ENCODE data around the gene TP53I3.
"Not testable (repeated sequence)": the region's sequence is repeated elsewhere in the genome, so short reads cannot be mapped to it uniquely, and the experiment has no call there.

Gene TP53I3, protein sequence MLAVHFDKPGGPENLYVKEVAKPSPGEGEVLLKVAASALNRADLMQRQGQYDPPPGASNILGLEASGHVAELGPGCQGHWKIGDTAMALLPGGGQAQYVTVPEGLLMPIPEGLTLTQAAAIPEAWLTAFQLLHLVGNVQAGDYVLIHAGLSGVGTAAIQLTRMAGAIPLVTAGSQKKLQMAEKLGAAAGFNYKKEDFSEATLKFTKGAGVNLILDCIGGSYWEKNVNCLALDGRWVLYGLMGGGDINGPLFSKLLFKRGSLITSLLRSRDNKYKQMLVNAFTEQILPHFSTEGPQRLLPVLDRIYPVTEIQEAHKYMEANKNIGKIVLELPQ

DNA sequence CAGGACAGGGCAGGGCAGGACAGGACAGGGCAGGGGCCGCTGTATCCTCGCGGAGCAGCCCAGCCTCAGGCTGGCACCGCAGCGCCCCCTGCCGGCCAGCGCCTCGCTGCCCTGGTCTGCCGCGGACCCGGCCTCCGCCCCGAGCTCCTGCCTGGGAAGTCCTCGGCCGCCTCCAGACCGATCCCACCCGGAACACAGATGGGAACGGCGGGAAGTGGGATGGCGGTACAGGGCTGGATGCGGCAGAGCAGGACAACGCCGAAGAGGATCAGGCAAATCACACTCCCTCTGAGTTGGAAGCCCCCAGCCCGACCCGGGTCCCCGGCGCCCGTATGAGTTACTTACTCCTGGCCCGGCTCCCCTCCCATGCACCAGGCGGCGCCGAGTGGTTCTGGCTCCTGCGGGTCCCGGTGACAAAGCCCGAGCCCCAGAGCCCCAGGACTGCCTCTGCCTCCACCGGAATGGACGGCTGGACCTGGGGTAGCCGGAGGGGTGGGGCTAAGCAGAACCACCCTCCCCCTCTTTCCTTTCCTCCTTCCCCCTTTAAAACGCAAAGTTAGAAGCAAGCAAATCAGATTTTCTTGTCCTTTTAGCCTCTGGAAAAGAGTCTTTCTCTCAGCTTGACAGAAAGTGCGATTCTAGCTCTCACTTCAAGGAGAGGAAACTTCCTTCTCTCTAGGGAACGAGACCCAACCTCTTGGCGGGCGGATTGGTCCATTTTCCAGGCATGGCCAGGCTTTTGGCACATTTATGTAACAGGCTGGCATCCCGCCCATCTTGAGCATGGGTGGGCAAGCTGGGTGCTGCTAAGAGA, at the start of gene TP53I3:
Gene TP53I3 (minus strand): TSS at position 449 of the 814 bp plus-strand sequence. CDS start 508 bp downstream, outside the sequence.
- peak; percentile 66 for DNase-seq

DNA sequence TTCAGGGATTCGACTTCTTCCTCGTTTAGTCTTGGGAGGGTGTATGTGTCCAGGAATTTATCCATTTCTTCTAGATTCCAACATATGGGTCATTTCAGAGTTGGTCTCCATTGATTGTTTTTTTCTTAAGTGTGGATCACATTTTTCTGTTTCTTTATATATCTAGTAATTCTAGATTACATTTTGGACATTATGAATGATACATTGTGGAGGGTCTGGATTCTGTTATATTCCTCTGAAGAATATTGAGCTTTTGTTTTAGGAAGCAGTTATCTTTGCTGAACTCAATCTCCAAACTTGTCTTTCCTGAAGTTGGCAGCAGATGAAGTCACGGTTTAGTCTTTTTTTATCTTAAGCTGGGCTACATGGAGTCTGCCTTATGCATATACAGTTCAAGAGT, 47.9 kb upstream of the TP53I3 start:
- no peak for DNase-seq

DNA sequence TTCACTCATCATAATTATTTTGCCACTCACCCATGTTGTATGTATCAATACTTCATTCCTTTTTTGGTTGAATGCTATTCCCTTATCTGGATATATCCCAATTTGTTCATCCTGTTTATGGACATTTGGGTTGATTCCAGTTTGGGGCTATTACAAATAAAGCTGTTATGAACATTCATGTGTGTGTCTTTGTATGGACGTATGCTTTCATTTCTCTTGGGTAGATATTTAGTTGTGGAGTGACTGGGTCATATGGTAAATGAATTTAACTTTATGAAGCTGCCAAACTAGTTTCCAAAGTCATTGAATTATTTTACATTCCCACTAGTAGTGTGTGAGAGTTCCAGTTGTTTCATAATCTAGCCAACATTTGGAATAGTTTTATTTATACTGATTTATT, 41.3 kb upstream of the TP53I3 start:
- DNase-seq, result no peak

DNA sequence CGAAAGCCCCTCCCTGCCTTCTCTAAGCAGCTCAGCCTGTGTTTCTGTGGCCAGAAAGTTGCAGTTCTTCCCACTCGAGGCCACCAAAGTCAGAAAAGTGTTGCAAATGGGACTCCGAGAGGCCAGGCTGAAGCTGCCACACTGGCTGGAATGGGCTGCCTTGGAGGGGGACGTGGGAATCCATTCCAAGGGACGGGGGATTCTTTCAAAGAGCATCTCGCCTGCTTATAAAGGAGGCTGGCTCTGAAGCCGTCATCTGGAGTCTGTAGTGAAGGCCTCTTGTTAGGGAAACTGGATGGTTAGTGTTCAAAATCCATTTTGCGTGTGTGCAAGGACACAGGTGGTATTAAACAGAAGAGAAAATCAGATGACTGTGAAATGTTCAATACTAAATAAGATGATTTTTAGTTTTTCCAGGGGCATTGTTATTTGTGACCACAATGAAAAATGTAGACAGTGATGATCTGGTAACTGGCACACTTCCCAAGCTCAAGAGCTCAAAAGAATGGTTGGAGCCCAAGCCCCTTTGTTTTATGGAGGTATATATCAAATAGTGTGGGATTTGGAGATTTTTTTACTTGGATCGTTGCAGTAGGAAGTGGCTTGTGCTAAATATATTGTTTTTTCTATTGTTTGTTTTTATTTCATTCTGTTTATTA, 39.4 kb upstream of the TP53I3 start:
- peak; percentile 30 for DNase-seq

DNA sequence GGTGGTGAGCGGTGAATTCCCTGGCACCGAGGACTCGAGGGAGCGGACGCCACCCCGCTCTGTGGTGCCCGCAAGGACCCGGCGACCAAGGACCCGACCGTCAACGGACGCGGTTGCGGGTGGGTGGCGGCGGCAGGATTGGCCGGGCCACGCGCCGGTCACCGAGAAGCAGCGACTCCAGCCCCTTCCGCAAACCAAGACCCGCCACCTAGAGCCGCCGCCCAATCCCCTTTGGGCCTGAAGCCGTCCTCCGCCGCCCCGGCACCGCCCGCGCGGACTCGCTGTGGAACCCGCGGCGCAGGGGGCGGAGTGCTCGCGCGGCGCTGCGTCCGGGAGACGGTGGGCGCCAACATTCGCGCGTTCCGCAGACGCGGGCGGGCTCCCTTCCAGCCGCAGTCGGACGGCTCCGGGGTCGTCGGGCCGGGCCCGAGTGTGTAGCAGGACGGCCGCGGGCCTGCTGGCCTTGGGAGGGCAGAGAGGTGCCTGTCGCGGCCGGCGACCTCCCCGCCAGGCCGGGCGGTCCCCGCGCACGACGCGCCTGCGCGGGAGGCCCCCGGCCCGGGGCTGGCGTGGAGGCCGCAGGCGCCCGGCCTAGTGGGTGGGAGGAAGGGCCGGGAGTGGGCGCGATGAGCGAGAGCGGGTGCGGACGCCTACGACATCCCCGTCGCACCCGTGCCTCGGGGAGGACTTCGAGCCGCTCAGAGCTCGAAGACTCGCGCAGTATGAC, 38.7 kb upstream of the TP53I3 start, which contains the start of the genes FAM228B and PFN4:
Gene FAM228B (plus strand): TSS at position 275 of the 727 bp plus-strand sequence. CDS start 893 bp downstream, outside the sequence.
Gene PFN4 (minus strand): TSS at position 140 of the 727 bp plus-strand sequence. CDS start 799 bp downstream, outside the sequence.
- DNase-seq, result peak; percentile 81

DNA sequence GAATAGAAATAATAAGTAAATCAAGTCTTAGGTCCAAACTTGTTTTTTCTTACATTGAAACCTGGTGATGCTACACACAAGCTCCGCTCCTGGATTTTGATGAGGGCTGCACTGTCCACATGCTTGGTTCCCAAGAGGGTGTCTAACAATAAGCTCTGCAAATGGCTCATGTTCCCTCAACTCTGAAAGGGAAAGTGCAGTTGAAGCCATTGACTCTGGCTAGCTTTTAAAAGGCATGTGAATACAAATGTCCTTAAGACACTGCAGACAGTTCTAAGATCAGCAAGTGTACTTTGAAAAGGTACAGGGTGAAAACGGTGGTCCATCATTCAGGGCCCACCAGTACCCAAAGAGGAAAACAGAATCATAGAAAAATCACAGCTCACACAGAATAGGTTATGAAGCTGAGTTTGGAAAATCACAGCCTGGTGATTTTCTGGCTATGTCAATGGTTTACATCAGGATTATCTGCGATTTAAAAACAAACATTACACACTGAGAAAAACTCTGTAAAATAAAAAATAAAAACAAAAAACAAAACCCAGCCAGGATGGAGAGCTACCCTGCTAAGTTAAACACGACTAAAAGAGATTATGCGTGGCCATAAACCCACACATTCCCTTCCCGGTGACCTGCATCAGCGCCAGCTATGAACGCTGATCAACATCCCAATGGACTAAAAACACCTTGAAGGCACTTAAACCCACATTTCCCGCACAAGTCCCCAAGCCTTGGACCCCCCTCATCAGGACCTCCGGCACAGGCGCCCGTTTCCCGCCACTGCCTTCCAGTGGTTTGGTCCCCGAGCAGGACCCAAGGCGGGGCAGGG, 37.9 kb upstream of the TP53I3 start:
- DNase-seq, result peak; percentile 40

DNA sequence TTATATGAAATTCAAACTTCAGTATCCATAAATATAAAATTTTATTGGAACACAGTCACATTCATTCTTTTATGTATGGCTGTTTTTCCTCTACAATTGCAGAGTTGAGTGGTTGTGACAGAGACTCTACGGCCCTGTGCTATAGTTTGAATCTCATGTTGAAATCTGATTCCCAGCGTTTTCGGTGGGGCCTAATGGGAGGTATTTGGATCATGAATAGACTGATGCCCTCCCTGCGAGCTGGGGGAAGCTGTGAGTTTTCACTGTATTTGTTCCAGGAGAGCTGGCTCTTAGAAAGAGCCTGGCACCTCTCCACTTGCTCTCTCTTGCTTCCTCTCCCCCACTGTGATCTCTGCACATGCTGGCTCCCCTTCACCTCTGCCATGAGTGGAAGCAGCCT, 36.8 kb upstream of the TP53I3 start:
- no peak for DNase-seq

DNA sequence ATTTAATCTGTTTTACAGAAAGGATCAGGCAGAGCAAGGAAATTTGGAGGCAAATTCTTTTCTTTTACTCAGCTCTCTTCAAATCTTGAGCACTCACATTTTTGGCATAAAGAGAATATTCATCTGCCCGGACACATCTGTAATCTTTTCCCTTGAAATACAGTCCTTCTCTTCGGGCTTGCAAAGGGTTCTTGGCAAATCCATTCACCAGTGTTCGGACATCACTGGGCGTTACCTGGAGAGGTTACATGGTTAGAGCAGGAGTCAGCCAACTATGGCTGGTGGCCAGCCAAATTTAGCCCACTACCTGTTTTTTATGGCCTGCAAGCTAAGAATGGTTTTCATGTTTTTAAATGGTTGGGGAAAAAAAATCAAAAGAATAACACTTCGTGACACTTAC, 36.4 kb upstream of the TP53I3 start:
- no peak for DNase-seq

DNA sequence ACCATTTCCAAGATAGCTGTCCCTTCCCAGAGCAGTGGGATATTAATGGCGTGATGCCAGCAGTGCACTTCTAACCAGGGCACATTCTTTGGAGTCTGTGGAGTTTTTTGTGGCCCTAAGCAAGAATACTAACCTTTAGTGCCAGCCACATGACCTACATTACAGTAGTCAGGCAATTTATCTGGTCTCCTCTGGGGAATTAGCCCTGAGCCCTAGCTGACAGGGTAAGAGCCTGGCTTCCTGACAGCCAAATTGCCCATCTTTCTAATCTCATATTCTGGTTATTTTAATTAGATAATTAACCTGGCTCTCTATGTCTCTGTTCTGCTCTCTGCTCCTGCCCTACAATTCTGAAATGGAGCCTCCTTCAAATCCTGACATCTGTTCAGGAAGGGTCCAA, 33.3 kb upstream of the TP53I3 start:
- peak; percentile 46 for DNase-seq

DNA sequence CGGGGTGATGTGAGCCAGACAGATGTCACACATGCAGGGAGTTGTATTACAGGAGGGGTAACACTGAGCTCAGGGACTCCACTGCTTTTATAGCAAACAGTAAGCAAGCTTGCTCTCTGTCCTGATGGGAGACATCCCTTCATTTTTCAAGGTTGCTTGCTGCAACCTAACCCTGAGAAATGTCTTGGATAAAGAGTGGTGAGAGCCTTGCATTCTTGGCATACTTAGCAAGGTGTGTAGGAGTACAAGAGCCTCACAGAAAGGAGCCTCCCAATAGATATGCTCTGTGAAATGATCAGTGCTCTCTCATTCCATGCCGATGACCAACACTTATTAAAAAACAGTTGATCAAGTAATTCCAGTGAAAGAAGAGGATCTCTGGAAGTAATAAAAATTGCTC, 30.4 kb upstream of the TP53I3 start:
- no peak for DNase-seq

DNA sequence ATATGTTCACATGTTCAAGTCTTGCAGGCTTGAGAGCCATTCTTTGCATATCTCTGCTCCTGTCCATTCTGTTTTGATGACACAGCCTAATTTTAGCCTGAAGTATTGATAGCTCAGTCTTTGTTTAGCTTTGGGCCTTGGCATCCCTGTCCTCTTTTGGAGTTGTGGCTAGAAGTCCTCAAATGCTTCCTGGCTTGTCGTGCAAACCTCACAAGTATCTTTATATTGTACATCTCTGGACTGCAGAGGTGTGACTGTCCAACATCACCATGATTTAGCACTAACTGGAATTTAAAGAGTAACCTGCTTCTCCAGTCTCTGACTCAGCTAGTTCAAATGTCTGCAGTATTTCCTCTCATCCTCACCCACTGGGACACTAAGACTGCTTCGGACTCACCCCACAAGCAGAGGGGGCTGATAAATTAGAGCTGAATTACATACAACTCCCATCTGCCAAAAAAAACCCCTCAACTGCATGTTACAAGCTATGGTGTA, 26.8 kb upstream of the TP53I3 start:
- no peak for DNase-seq

DNA sequence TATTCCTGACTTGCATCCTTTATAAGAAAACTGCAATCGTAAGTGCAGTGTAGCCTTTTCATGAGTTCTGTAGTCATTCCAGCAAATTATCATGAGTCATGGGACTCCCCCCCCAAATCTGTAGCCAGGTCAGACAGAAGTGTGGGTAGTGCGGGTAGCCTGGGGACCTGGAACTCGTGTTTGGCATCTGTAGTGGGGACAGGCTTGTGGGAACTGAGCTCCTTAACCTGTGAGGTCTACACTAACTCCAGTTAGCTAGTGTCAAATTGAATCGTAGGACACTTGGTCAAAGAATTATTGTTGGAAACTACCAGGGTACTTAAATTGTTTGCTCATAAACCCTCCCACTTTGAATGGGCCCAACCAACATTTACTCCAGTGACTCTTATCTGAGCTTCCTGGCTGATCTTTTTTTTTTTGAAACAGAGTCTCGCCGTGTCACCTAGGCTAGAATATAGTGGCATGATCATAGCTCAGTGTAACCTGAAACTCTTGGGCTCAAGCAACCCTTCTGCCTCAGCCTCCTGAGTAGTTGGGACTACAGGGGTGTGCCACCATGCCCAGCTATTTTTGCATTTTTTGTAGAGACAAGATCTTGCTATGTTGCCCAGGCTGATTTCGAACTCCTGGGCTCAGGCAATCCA, 26.1 kb upstream of the TP53I3 start:
- no peak for DNase-seq

DNA sequence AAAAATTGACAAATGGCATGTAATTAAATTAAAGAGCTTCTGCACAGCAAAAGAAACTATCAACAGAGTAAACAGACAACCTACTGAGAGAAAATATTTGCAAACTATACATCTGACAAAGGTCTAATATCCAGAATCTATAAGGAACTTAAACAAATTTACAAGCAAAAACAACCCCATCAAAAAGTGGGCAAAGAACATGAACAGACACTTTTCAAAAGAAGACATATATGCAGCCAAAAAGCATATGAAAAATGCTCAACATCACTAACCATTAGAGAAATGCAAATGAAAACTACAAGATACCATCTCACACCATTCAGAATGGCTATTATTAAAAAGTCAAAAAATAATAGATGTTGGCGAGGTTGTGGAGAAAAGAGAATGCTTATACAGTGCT, 24.8 kb upstream of the TP53I3 start:
- DNase-seq, result not testable (repeated sequence)

DNA sequence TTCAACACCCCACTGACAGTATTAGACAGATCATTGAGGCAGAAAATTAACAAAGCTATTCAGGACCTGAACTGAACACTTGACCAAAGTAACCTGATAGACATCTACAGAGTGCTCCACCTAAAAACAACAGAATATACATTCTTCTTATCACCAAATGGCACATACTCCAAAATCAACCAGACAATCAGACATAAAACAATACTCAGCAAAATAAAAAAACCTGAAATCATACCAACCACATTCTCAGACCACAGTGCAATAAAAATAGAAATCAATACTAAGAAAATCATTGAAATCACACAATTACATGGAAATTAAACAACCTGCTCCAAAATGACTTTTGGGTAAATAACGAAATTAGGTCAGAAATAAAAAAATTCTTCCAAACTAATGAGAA, 22.7 kb upstream of the TP53I3 start:
- DNase-seq, result no peak

DNA sequence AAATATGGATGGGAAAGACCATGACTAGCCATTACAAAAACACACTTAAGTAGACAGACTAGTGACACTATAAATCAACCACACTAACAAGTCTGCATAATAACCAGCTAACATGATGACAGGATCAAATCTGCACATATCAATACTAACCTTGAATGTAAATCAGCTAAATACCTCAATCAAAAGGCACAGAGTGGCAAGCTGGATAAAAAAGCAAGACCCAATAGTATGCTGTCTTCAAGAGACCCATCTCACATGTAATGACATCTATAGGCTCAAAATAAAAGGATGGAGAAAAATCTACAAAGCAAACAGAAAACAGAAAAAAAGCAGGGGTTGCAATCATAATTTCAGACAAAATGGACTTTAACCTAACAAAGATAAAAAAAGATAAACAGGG, 22.2 kb upstream of the TP53I3 start:
- no peak for DNase-seq

DNA sequence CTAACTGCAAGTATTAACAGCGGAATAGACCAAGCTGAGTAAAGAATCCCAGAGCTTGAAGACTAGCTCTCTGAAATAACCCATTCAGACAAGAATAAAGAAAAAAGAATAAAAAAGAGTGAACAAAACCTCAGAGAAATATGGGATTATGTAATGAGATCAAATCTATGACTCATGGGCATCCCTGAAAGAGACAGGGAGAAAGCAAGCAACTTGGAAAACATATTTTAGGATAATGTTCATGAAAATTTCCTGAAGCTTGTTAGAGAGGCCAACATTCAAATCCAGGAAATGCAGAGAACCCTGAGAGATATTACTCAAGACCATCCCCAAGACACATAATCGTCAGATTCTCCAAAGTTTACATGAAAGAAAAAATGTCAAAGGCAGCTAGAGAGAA, 21.2 kb upstream of the TP53I3 start:
- DNase-seq, result no peak

DNA sequence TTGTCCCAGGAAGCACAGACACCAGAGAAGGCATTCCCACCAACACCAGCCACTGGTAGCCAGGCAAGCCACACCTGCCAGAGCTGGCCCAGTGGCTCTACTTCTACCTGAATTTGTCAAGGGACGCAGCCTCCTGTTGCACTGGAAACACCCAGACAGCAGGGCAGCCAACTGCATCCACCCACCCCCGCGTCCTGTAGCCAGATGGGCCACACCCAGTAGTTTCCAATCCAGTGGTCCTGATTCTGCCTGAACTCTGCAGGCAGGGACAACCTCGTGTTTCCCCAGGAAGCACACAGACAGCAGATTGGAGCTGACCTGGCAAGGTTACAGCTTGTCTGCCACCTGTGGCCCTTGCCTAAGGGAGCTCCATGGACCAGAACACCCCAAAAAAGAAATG, 20.3 kb upstream of the TP53I3 start:
- no peak for DNase-seq

DNA sequence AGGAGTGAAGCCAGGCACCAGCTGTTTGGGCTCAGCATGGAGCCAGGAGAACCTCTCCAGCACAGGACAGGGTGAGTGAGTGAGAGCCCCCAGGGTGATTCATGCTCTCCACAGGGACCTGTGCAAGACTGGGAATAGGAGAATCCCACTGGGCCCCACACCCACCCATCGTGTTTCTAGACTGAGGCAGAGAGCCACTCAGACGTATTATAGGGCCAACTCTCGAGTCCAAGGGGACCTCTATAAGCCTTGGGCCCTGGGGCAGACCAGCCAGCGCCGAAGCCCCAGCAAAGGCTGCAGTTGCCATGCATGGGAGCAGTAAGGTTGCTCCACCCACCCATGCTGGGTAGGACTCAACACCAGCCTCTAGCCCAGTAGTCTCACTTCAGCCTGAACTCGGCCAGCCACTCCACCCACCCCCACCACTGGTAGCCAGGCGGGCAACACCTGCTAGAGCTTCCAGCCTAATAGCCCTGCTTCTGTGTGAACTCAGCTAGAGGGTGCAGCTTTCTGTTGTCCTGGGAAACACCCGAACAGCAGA, 19.5 kb upstream of the TP53I3 start:
- no peak for DNase-seq

DNA sequence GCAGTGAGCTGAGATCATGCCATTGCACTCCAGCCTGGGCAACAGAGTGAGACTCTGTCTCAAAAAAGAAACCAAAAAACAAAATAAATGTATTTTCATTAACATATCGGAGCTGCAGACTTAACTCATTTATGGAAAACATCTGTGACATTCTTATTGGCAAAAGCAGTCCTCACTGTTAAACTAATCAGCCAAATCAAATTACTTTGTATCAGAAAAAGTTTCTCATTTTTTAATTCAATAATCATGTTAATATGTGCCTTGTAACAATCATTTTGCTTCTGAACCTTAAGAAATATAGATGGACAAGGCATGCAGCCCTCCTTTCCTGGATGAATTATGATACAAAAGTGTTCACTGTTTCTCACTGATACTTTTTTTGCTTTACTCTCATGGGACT, 18.0 kb upstream of the TP53I3 start:
- DNase-seq, result no peak

DNA sequence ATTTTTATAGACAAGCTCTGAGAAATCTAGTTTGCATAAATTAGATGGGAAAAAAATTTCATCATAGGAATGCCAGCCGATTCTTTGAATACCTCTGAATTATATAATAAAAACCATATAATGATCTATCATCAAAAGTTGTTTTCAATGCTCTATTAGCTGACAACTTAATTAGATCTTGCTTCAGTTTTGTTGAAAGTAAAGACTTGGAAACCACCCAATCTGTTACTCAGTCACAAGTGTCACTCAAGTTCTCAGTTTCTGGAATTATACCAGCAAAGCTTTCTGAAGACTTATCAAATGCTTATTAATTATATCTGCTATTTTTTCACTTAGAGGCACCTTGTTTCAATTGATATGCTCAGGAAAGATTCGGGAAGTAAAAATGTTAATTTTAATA, 17.4 kb upstream of the TP53I3 start:
- DNase-seq, result no peak

DNA sequence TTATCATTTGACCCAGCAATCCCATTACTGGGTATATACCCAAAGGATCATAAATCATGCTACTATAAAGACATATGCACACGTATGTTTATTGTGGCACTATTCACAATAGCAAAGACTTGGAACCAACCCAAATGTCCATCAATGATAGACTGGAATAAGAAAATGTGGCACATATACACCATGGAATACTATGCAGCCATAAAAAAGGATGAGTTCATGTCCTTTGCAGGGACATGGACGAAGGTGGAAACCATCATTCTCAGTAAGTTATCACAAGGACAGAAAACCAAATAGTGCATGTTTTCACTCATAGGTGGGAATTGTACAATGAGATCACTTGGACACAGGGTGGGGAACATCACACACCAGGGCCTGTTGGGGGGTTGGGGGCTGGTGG, 16.1 kb upstream of the TP53I3 start:
- not testable (repeated sequence) for DNase-seq
